H1 (cell line): ENCODE results near the gene HES5. TPM values are rescaled to one million over a fixed set of nuclear protein-coding genes. Genes with fewer than 3 reads are reported as not detected.
A peak's percentile ranks its signal among the peaks of the same experiment; 100 is the strongest.

ENCODE experiments used
- CTCF ChIA-PET: fragments of 300-600 bp; sonication (Branson Sonifier 250); formaldehyde crosslinking; loops from one replicate; lab custom pipeline; 2021; ENCODE audit not compliant: partially characterized antibody; lab: Charles Lee
- POLR2A ChIA-PET: fragments of 300-600 bp; sonication (Branson Sonifier 250); formaldehyde crosslinking; loops from one replicate; lab custom pipeline; 2021; ENCODE audit warnings: inconsistent platforms; ENCODE audit not compliant: partially characterized antibody; lab: Charles Lee
- DNase-seq, 2 experiments: peaks; one replicate each; pipeline versions ENCODE4 v3.0.0 to v3.0.0-alpha.2; 2010 to 2022; ENCODE audit warnings: low spot score in 2 of 2, low read depth in 1 of 2, mixed read lengths in 1 of 2
- FAIRE-seq: peaks from 2 replicates; lab custom pipeline; 2011; peaks lifted over from hg19 to GRCh38; lab: Jason Lieb, UNC
- H2AFZ ChIP-seq: 2 replicates; pipeline ENCODE4 v1.8.1; 2012; ENCODE audit warnings: low read length, inconsistent platforms
- H2AK5ac ChIP-seq: 2 replicates; pipeline ENCODE4 v1.6.1; 2013; ENCODE audit warnings: low read depth, low read length
- H2BK120ac ChIP-seq: replicated peaks from 2 replicates; pipeline ENCODE3; 2013; ENCODE audit warnings: low read depth, low read length, inconsistent platforms
- H2BK12ac ChIP-seq: 2 replicates; pipeline ENCODE4 v1.6.1; 2013; ENCODE audit warnings: low read depth, low read length
- H2BK15ac ChIP-seq: 2 replicates; pipeline ENCODE4 v1.6.1; 2013; ENCODE audit warnings: low read length
- H2BK20ac ChIP-seq: 2 replicates; pipeline ENCODE4 v1.6.1; 2013; ENCODE audit warnings: low read length
- H2BK5ac ChIP-seq: 2 replicates; pipeline ENCODE4 v1.6.1; 2013; ENCODE audit warnings: low read depth, low read length
- H3K14ac ChIP-seq: 2 replicates; pipeline ENCODE4 v1.6.1; 2013; ENCODE audit warnings: inconsistent platforms; ENCODE audit not compliant: insufficient read length
- H3K18ac ChIP-seq: 2 replicates; pipeline ENCODE4 v1.6.1; 2013; ENCODE audit warnings: low read length; ENCODE audit errors: extremely low read depth
- H3K23ac ChIP-seq: 2 replicates; pipeline ENCODE4 v1.6.1; 2013; ENCODE audit warnings: inconsistent platforms; ENCODE audit not compliant: insufficient read length
- H3K23me2 ChIP-seq: 2 replicates; pipeline ENCODE4 v1.6.1; 2013; ENCODE audit warnings: low read depth, low read length
- H3K27ac ChIP-seq: 2 replicates; pipeline ENCODE4 v1.6.1; 2011; ENCODE audit warnings: low read depth, low read length, inconsistent platforms
- H3K27me3 ChIP-seq, 4 experiments: replicated peaks in 1 of 4; 1 replicate in 1 of 4; 2 replicates in 3 of 4; pipeline versions ENCODE4 v1.6.1 to v1.8.1; 2011 to 2013; ENCODE audit warnings: low read length in 3 of 4, mild to moderate bottlenecking in 3 of 4, inconsistent platforms in 2 of 4, mixed read lengths in 2 of 4, moderate library complexity in 1 of 4; ENCODE audit not compliant: control insufficient read depth in 3 of 4, insufficient read depth in 3 of 4; ENCODE audit errors: extremely low read depth in 1 of 4
- H3K36me3 ChIP-seq, 4 experiments: 2 replicates each; pipeline versions ENCODE4 v1.6.1 to v1.8.1; 2011 to 2013; ENCODE audit warnings: mild to moderate bottlenecking in 4 of 4, low read length in 3 of 4, moderate library complexity in 2 of 4, control low read depth in 1 of 4, inconsistent platforms in 1 of 4; ENCODE audit not compliant: insufficient read depth in 4 of 4, control insufficient read depth in 2 of 4
- H3K4ac ChIP-seq: replicated peaks from 2 replicates; pipeline ENCODE3; 2013; ENCODE audit warnings: low read length, low read depth, mixed read lengths, inconsistent platforms; ENCODE audit not compliant: insufficient read length
- H3K4me1 ChIP-seq, 4 experiments: replicated peaks in 1 of 4; 1 replicate in 1 of 4; 2 replicates in 3 of 4; pipeline versions ENCODE4 v1.6.1 to v1.8.1; 2011 to 2013; ENCODE audit warnings: low read length in 3 of 4, inconsistent platforms in 2 of 4, mixed read lengths in 1 of 4; ENCODE audit not compliant: insufficient read depth in 4 of 4, control insufficient read depth in 3 of 4
- H3K4me2 ChIP-seq, 2 experiments: 2 replicates each; pipeline versions ENCODE4 v1.6.1 to v1.8.1; 2011 to 2013; ENCODE audit warnings: low read depth in 2 of 2, low read length in 2 of 2, control low read depth in 1 of 2, inconsistent platforms in 1 of 2, mild to moderate bottlenecking in 1 of 2; ENCODE audit not compliant: insufficient read depth in 1 of 2
- H3K4me3 ChIP-seq, 4 experiments: fragments of 200-600, 300-600 bp in 1 of 4; sonication (generic), shearing (Covaris generic), sonication (Bioruptor Twin) in 1 of 4; 2 replicates each; pipeline versions ENCODE4 v1.5.1 to v1.8.1; 2011 to 2016; ENCODE audit warnings: low read length in 4 of 4, low read depth in 3 of 4, control low read depth in 2 of 4, inconsistent platforms in 2 of 4, mild to moderate bottlenecking in 2 of 4, mixed read lengths in 1 of 4, moderate library complexity in 1 of 4; ENCODE audit not compliant: insufficient read depth in 2 of 4; ENCODE audit errors: extremely low read depth in 1 of 4
- H3K56ac ChIP-seq: replicated peaks from 2 replicates; pipeline ENCODE3; 2013; ENCODE audit warnings: low read depth, mild to moderate bottlenecking, mixed read lengths, low read length, inconsistent platforms; ENCODE audit not compliant: insufficient read length
- H3K79me1 ChIP-seq: 2 replicates; pipeline ENCODE4 v1.6.1; 2013; ENCODE audit warnings: low read depth, low read length, control low read depth
- H3K79me2 ChIP-seq, 2 experiments: 2 replicates each; pipeline versions ENCODE4 v1.6.1 to v1.8.1; 2012 to 2013; ENCODE audit warnings: low read length in 2 of 2, mild to moderate bottlenecking in 2 of 2, inconsistent platforms in 1 of 2; ENCODE audit not compliant: insufficient read depth in 2 of 2, control insufficient read depth in 1 of 2
- H3K9ac ChIP-seq, 4 experiments: replicated peaks in 1 of 4; 1 replicate in 1 of 4; 2 replicates in 3 of 4; pipeline versions ENCODE4 v1.6.1 to v1.8.1; 2011 to 2013; ENCODE audit warnings: low read depth in 3 of 4, low read length in 3 of 4, control low read depth in 2 of 4, mild to moderate bottlenecking in 2 of 4, moderate library complexity in 2 of 4, inconsistent platforms in 1 of 4; ENCODE audit errors: extremely low read depth in 1 of 4
- H3K9me3 ChIP-seq, 2 experiments: 2 replicates each; pipeline versions ENCODE4 v1.6.1 to v1.8.1; 2012 to 2013; ENCODE audit warnings: mild to moderate bottlenecking in 2 of 2, moderate library complexity in 2 of 2, control low read depth in 1 of 2, inconsistent platforms in 1 of 2, low read depth in 1 of 2, low read length in 1 of 2, mixed read lengths in 1 of 2; ENCODE audit not compliant: insufficient read depth in 2 of 2
- H4K20me1 ChIP-seq, 2 experiments: replicated peaks in 1 of 2; 2 replicates each; pipeline versions ENCODE3 to v1.8.1; 2011 to 2013; ENCODE audit warnings: inconsistent platforms in 2 of 2, low read length in 2 of 2, mild to moderate bottlenecking in 1 of 2; ENCODE audit not compliant: insufficient read depth in 2 of 2, control insufficient read depth in 1 of 2
- H4K5ac ChIP-seq: 2 replicates; pipeline ENCODE4 v1.6.1; 2013; ENCODE audit warnings: low read length, low read depth, mixed read lengths, inconsistent platforms; ENCODE audit not compliant: insufficient read length
- H4K8ac ChIP-seq: 2 replicates; pipeline ENCODE4 v1.8.0; 2013; ENCODE audit warnings: mild to moderate bottlenecking, moderate library complexity, low read length, inconsistent platforms; ENCODE audit not compliant: insufficient read depth; ENCODE audit errors: extremely low read depth
- H4K91ac ChIP-seq: replicated peaks from 2 replicates; pipeline ENCODE3; 2013; ENCODE audit warnings: low read length, mixed read lengths, inconsistent platforms; ENCODE audit not compliant: insufficient read length
- ATF3 ChIP-seq: IDR thresholded peaks from 2 replicates; pipeline ENCODE4 v1.6.1; 2011; ENCODE audit warnings: low read depth, mild to moderate bottlenecking, low read length; ENCODE audit not compliant: insufficient read depth
- MAFK ChIP-seq: IDR thresholded peaks from 2 replicates; pipeline ENCODE4 v1.6.1; 2012; ENCODE audit warnings: low read depth, mild to moderate bottlenecking, improper control_type of control experiment, low read length
- POLR2A ChIP-seq, 2 experiments: IDR thresholded peaks; 1 replicate in 1 of 2; 2 replicates in 1 of 2; pipeline ENCODE4 v1.6.1; 2011; ENCODE audit warnings: low read depth in 2 of 2, low read length in 2 of 2, mild to moderate bottlenecking in 2 of 2; ENCODE audit errors: control extremely low read depth in 1 of 2
- WGBS, 2 experiments: shearing (Covaris generic) in 1 of 2; methylation state at CpG; one replicate each; pipeline versions ENCODE4 v1.1.6 to v1.1.7; 2013 to 2015; ENCODE audit warnings: low lambda C conversion rate in 2 of 2, mixed read lengths in 2 of 2, inconsistent platforms in 1 of 2, low coverage in 1 of 2, missing lambda C conversion rate in 1 of 2; ENCODE audit not compliant: insufficient replicate concordance in 2 of 2, insufficient coverage in 1 of 2, insufficient read length in 1 of 2; ENCODE audit errors: extremely low coverage in 1 of 2, missing lambda C conversion rate in 1 of 2; 5-methylcytosine and 5-hydroxymethylcytosine counted together
- polyA plus RNA-seq, 7 experiments: library from polyadenylated mRNA; depleted of rRNA in 3 of 7; stranded (reverse) in 5 of 7; unstranded in 2 of 7; fragments of >200 nt in 5 of 7; fragments of 200-250 nt in 2 of 7; gene quantifications; 1 replicate in 5 of 7; 2 replicates in 1 of 7; 4 replicates in 1 of 7; pipeline versions ENCODE4 v1.2.1 to v1.2.3, GENCODE V29; 2011 to 2013; ENCODE audit warnings: missing spikeins in 2 of 7, mixed read lengths in 2 of 7
- total RNA-seq: library from RNA; stranded (reverse); fragmentation: NEBNext Ultra II Directional; extraction: Animal tissue kit (Norgen Biotek cat#: 25700); gene quantifications from 2 replicates; pipeline ENCODE4 v1.2.1, GENCODE V29; 2021

HES5 gene
- total and polyA plus RNA-seq, 2 of the 8 experiments (the other 6 are each of a cell fraction or from before 2014, with no cell fraction given) = 0.22 TPM; not detected in 1

DNA sequence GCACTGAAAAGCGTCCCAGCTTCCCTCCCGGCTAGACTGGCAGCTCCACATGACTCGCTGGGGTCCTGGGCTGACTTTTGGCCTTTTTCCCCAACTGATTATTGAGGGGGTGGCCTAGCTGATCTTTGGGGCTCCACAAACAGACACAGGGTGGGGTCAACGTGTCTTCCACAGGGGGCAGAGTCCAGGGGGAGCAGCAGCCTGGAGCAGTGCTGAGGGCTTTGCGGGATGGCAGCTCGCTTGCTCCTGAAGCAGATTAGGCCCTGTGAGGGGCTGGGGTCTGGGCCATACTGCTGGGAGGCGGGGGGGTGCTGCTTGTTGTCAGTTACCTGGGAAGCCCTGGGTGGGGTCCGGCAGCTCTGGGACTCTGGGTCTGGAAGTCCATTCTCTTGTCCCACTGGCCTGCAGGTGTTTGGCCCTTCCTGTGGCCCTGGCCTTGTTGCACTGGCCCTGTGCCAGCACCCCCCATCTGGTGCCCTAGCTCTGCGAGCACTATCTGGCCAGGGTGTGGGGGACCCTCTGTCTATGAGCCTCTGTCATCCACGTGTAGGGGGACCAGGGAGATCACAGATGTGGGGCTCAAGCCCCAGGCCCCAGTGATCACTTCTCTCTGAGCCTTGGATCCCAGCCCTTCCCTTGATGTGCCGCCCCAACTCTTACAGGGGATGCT is 12.3 kb upstream of the HES5 start:
- H3K36me3 ChIP-seq = no peaks in the 10 kb centered on the region
- H2BK15ac ChIP-seq = 0 out of 2 replicates have a peak overlapping the region, but pooled peaks have one; percentile 46
- no peak overlapping the region for H2AFZ ChIP-seq
- no peak overlapping the region for H3K9ac ChIP-seq
- no peak overlapping the region for H2BK20ac ChIP-seq
- H2BK12ac ChIP-seq = no peak overlapping the region
- no peak overlapping the region for H4K5ac ChIP-seq
- TF ChIP-seq MAFK = no peak
- TF ChIP-seq POLR2A (IDR thresholded peaks at IDR 0.05; ENCODE audit: control extremely low read depth in 1 of 2, low read depth in 2 of 2, low read length in 2 of 2) = no peak
- TF ChIP-seq ATF3 = no peak
- 0 out of 2 replicates have a peak overlapping the region, but pooled peaks have one; percentile 24 for H2AK5ac ChIP-seq
- no peak for DNase-seq
- no peaks in the 10 kb centered on the region for H3K79me1 ChIP-seq
- no peak overlapping the region for H3K4ac ChIP-seq
- no peak overlapping the region for H3K56ac ChIP-seq
- peaks cover 0 to 27% (median 20%) of the 10 kb centered on the region in 4 experiments; a peak in 6 of 7 replicates for H3K27me3 ChIP-seq
- no peak overlapping the region for H4K8ac ChIP-seq
- POLR2A ChIA-PET = interaction anchor here (2.7 kb wide), 1 partner anchor 16 kb away, joined by 8 read pairs; the partner anchor contains the start of gene PANK4
- no peak overlapping the region for H2BK5ac ChIP-seq
- peaks cover 0 to 28% (median 21%) of the 10 kb centered on the region in 4 experiments; a peak in 6 of 7 replicates for H3K4me1 ChIP-seq
- no peaks in the 10 kb centered on the region for H3K9me3 ChIP-seq
- H3K14ac ChIP-seq = no peak overlapping the region
- H3K4me2 ChIP-seq = no peak overlapping the region
- peak overlapping the region; percentile 19; the same call in 1 of the 2 replicates for H3K18ac ChIP-seq
- H3K79me2 ChIP-seq = no peaks in the 10 kb centered on the region
- peaks cover 0 to under 1% of the 10 kb centered on the region in 2 experiments for H4K20me1 ChIP-seq
- H3K4me3 ChIP-seq = no peak overlapping the region
- H2BK120ac ChIP-seq = no peak overlapping the region
- H4K91ac ChIP-seq = no peak overlapping the region
- WGBS, 2 experiments = 83% methylated on average over 11 of the region's 11 CpGs; no CpG with 5 or more reads in 1 of the 2 experiments
- CTCF ChIA-PET = interaction anchor here (1.0 to 1.7 kb wide), 3 partner anchors 11 to 33 kb away, joined by 3 to 5 read pairs (median 3); no protein-coding TSS in a partner anchor
- H3K23ac ChIP-seq = no peak overlapping the region
- peaks cover 10% of the 10 kb centered on the region; the same call in 1 of the 2 replicates for H3K23me2 ChIP-seq
- no peak for FAIRE-seq
- no peak overlapping the region for H3K27ac ChIP-seq
